Measurements from ENCODE around the gene CFAP47. TPM values are rescaled to one million over a fixed set of nuclear protein-coding genes. Genes with fewer than 3 reads are reported as not detected.

Gene CFAP47
- total and polyA plus RNA-seq, 2 of the 13 experiments (the other 11 are each of a cell fraction or from before 2014, with no cell fraction given) = not detected

DNA sequence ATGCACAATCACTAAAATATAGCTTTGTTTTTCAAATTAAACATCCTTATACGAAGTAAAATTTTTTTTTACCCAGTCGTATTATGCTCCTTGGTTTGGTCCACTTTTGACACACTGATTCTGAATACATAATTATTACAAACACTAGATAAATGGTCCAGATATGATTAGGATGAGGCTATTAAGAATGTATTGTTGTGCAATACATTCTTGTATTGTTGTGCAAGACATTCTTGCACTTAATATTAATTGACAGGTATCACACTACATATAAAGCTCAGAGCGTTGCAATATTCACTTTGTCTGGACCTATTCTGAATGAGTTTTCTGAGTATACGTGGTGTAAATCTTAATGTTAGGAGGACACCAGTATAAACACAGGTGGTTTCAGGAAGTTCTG, 464.0 kb downstream of the CFAP47 start:
- Histone ChIP-seq H3K79me2 (ENCODE audit: insufficient read depth, low read length) (no peaks in the 10 kb centered on the region), H4K20me1 (ENCODE audit: insufficient read depth, low read length) (no peaks in the 10 kb centered on the region), H3K36me3 (replicated peaks in 1 of 2; ENCODE audit: control insufficient read depth in 1 of 2, insufficient read depth in 2 of 2, low read length in 2 of 2) (no peaks in the 10 kb centered on the region), H3K9ac (ENCODE audit: insufficient read depth, low read depth, low read length) (no peak overlapping the region), H2AFZ (ENCODE audit: low read length) (no peak overlapping the region), H3K27me3 (ENCODE audit: control insufficient read depth in 1 of 2, insufficient read depth in 2 of 2, low read length in 2 of 2) (no peaks in the 10 kb centered on the region), H3K4me2 (ENCODE audit: low read depth, low read length) (no peak overlapping the region), H3K9me3 (ENCODE audit: low read length) (no peaks in the 10 kb centered on the region), H3K4me1 (ENCODE audit: insufficient read depth, low read length) (no peaks in the 10 kb centered on the region), H3K4me3 (replicated peaks in 1 of 3; ENCODE audit: insufficient read depth in 1 of 3, low read depth in 2 of 3, low read length in 3 of 3) (no peak overlapping the region), H3K27ac (ENCODE audit: extremely low read length, insufficient read depth, low read length) (no peak overlapping the region)
- DNase-seq (ENCODE audit: low spot score) = no peak
- BruUV-seq (replicated peaks) = no TSS peak
- TF ChIP-seq, protein P1, sequence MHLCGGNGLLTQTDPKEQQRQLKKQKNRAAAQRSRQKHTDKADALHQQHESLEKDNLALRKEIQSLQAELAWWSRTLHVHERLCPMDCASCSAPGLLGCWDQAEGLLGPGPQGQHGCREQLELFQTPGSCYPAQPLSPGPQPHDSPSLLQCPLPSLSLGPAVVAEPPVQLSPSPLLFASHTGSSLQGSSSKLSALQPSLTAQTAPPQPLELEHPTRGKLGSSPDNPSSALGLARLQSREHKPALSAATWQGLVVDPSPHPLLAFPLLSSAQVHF (CRISPR knock-in tag; IDR thresholded peaks at IDR 0.05) = no peak
- peak; percentile 53; the same call in 1 of the 2 replicates for TF ChIP-seq CEBPB (IDR thresholded peaks at IDR 0.05; ENCODE audit: borderline replicate concordance, low read depth, low read length)
- ChIA-PET CTCF (ENCODE audit: low intra/inter-chr PET ratio, low total read pairs) (no interaction called here), POLR2A (no interaction called here)
- no peak for ATAC-seq
- in situ Hi-C loops (cut with HindIII; ENCODE audit: extremely low pct_ligation_motif_present, low pct_unique_long_range_greater_than_20kb) (no loop called here), intact Hi-C loops (cut with micrococcal nuclease; ENCODE audit: unreplicated experiment) (no loop called here)
- WGBS (ENCODE audit: low lambda C conversion rate) = 4% methylated on average over 4 of the region's 4 CpGs
- FAIRE-seq = no peak

DNA sequence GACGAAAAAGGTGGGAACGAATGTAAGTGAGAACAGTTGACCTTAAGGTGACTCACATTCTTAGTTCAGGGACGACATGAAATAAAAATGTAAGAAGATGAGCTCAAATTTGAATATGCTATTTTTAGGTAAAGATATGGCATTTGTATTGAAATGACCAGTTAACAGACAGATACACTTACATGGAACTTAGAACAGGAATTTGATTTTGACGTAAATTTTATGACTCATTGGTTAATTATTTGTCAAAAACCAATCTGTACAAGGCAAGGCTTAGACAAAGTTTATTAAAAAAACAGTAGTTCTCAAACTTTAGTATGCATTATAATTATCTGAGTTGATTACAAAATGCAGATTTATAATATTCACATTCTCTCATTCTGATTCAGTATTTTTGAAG, 469.4 kb downstream of the CFAP47 start:
- Histone ChIP-seq H3K4me3 (replicated peaks in 1 of 3; ENCODE audit: insufficient read depth in 1 of 3, low read depth in 2 of 3, low read length in 3 of 3) (no peak overlapping the region), H3K4me1 (ENCODE audit: insufficient read depth, low read length) (no peaks in the 10 kb centered on the region), H4K20me1 (ENCODE audit: insufficient read depth, low read length) (no peaks in the 10 kb centered on the region), H2AFZ (ENCODE audit: low read length) (no peak overlapping the region), H3K4me2 (ENCODE audit: low read depth, low read length) (no peak overlapping the region), H3K9ac (ENCODE audit: insufficient read depth, low read depth, low read length) (no peak overlapping the region), H3K27me3 (ENCODE audit: control insufficient read depth in 1 of 2, insufficient read depth in 2 of 2, low read length in 2 of 2) (no peaks in the 10 kb centered on the region), H3K9me3 (ENCODE audit: low read length) (no peaks in the 10 kb centered on the region), H3K36me3 (replicated peaks in 1 of 2; ENCODE audit: control insufficient read depth in 1 of 2, insufficient read depth in 2 of 2, low read length in 2 of 2) (no peaks in the 10 kb centered on the region), H3K79me2 (ENCODE audit: insufficient read depth, low read length) (no peaks in the 10 kb centered on the region), H3K27ac (ENCODE audit: extremely low read length, insufficient read depth, low read length) (no peak overlapping the region)
- in situ Hi-C loops (cut with HindIII; ENCODE audit: extremely low pct_ligation_motif_present, low pct_unique_long_range_greater_than_20kb) = no loop called here
- intact Hi-C loops (cut with micrococcal nuclease; ENCODE audit: unreplicated experiment) = no loop called here
- ATAC-seq (no peak), DNase-seq (ENCODE audit: low spot score) (no peak), FAIRE-seq (no peak)
- CTCF ChIA-PET (ENCODE audit: low intra/inter-chr PET ratio, low total read pairs) = no interaction called here
- BruUV-seq (replicated peaks) = no TSS peak
- 6% methylated on average over 4 of the region's 4 CpGs for WGBS (ENCODE audit: low lambda C conversion rate)
- POLR2A ChIA-PET = no interaction called here
- TF ChIP-seq ZBTB8A (CRISPR knock-in tag; IDR thresholded peaks at IDR 0.05; ENCODE audit: borderline replicate concordance, low read depth) = no peak
- TF ChIP-seq, protein P2, sequence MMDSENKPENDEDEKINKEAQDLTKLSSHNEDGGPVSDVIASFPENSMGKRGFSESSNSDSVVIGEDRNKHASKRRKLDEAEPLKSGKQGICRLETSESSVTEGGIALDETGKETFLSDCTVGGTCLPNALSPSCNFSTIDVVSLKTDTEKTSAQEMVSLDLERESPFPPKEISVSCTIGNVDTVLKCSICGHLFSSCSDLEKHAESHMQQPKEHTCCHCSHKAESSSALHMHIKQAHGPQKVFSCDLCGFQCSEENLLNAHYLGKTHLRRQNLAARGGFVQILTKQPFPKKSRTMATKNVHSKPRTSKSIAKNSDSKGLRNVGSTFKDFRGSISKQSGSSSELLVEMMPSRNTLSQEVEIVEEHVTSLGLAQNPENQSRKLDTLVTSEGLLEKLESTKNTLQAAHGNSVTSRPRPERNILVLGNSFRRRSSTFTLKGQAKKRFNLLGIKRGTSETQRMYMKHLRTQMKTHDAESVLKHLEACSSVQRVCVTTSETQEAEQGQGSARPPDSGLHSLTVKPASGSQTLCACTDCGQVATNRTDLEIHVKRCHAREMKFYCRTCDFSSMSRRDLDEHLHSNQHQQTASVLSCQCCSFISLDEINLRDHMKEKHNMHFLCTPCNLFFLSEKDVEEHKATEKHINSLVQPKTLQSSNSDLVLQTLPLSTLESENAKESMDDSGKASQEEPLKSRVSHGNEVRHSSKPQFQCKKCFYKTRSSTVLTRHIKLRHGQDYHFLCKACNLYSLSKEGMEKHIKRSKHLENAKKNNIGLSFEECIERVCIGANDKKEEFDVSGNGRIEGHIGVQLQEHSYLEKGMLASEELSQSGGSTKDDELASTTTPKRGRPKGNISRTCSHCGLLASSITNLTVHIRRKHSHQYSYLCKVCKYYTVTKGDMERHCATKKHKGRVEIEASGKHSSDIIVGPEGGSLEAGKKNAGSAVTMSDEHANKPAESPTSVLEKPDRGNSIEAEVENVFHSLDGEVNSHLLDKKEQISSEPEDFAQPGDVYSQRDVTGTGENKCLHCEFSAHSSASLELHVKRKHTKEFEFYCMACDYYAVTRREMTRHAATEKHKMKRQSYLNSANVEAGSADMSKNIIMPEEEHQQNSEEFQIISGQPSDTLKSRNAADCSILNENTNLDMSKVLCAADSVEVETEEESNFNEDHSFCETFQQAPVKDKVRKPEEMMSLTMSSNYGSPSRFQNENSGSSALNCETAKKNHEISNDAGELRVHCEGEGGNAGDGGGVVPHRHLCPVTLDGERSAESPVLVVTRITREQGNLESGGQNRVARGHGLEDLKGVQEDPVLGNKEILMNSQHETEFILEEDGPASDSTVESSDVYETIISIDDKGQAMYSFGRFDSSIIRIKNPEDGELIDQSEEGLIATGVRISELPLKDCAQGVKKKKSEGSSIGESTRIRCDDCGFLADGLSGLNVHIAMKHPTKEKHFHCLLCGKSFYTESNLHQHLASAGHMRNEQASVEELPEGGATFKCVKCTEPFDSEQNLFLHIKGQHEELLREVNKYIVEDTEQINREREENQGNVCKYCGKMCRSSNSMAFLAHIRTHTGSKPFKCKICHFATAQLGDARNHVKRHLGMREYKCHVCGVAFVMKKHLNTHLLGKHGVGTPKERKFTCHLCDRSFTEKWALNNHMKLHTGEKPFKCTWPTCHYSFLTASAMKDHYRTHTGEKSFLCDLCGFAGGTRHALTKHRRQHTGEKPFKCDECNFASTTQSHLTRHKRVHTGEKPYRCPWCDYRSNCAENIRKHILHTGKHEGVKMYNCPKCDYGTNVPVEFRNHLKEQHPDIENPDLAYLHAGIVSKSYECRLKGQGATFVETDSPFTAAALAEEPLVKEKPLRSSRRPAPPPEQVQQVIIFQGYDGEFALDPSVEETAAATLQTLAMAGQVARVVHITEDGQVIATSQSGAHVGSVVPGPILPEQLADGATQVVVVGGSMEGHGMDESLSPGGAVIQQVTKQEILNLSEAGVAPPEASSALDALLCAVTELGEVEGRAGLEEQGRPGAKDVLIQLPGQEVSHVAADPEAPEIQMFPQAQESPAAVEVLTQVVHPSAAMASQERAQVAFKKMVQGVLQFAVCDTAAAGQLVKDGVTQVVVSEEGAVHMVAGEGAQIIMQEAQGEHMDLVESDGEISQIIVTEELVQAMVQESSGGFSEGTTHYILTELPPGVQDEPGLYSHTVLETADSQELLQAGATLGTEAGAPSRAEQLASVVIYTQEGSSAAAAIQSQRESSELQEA (CRISPR knock-in tag; IDR thresholded peaks at IDR 0.05; ENCODE audit: not compliant biosample characterization) = no peak
- no peak for TF ChIP-seq ZNF383 (CRISPR knock-in tag; IDR thresholded peaks at IDR 0.05; ENCODE audit: borderline replicate concordance)
- TF ChIP-seq ZNF282 (IDR thresholded peaks at IDR 0.05; ENCODE audit: partially characterized antibody) = no peak
- no peak for TF ChIP-seq ATF7 (IDR thresholded peaks at IDR 0.05)
- no peak for TF ChIP-seq ATF7 (CRISPR knock-in tag; IDR thresholded peaks at IDR 0.05)

Measured in HepG2 (cell line).